Hematopoietic multipotent progenitor cell (in vitro differentiated cells): Measurements from ENCODE around the gene TRIO. TPM values are rescaled to one million over a fixed set of nuclear protein-coding genes. Genes with fewer than 3 reads are reported as not detected.

Source experiments
- DNase-seq, 3 donors: peaks; one replicate each; pipeline ENCODE4 v3.0.0-alpha.2; 2011 to 2015; ENCODE audit warnings: low read depth in 2 of 3, low spot score in 2 of 3
- total RNA-seq: library from RNA; depleted of rRNA; stranded (reverse); fragments of >200 nt; gene quantifications from one replicate; pipeline ENCODE4 v1.2.3, GENCODE V29; 2012

TRIO gene
- total RNA-seq, 1 donor, result 69.2 TPM

DNA sequence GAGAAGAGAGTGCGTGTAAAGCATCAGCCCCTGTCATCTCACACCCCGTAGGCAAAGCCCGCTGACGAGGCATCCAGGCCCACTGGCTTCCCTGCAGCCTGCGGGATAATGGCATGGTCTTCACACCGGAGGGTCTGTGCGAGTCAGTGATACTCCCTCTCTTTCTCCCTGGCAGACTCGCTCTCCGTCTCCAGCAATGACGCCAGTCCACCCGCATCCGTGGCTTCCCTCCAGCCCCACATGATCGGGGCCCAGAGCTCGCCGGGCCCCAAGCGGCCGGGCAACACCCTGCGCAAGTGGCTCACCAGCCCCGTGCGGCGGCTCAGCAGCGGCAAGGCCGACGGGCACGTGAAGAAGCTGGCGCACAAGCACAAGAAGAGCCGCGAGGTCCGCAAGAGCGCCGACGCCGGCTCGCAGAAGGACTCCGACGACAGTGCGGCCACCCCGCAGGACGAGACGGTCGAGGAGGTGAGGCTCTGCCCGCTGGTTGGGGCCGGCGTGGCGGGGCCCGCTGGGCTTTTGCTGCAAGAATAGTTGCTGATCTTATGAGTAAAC, 317.8 kb downstream of the TRIO start:
- DNase-seq, result no peak

GRCh38 chr5:14462681-14463080, 319.5 kb downstream of the TRIO start:
- DNase-seq, result no peak

DNA sequence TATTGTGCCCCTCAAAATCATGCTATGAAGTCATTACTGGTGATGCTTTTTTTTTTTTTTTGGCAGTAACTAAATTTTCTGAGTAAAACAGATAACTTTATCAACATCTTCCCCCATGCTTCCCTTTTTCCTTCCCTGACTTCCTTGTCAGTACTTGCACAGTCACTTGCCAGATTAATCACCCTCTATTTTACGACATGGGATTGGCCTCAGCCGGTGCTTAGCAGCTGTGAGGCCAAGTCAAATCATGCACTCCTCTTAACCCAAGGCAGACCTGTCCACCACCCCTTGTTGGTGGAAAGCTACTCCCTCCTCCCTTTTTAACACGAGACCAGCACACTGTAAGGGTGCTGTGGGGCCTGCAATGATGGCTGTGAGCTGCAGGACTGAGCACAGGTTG, 320.5 kb downstream of the TRIO start:
- DNase-seq, result peak in 2 of 3 donors; percentile 82 to 89

DNA sequence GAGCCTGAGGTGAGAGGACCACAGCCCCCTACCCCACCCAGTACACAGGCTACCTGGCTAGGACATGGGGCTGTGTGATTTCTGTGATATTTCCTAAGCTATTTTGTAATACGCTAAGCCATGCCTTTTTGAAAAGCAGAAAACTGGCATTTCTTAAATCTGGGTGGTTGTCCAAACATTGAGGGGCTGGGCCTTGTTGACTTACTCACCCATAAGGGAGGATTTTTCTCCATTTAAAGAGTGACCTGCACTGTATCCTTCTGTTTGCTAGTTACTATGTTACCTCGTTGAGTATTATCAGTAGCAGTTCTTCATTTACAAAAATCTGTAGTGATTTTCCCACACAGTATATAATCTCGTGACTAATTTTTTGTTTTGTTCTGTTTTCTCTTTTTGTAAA, 321.0 kb downstream of the TRIO start:
- DNase-seq, result no peak

DNA sequence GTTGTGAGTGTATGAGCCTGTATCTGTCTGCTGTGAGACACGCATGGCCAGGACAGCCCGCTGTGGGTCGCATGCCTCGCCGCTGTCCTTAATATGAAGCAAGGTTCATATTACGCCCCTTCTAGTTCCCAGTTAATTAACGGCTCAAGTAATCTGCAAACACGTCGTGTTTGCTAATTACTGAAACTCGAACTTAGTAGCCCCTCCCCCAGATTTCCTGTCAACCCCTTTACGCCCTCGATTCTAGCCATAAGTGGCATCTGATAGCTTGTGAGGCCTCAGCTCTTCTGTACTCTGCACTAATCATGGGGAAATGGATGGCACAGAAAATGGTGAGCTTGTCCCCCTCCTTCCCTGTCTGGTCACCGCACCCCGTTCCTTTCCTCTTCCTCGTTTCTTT, 321.5 kb downstream of the TRIO start:
- DNase-seq, result peak in 1 of 3 donors; percentile 30

- DNase-seq, result peak in 1 of 3 donors; percentile 10
These were observed 322.0 kb downstream of the TRIO start for GRCh38 chr5:14465116-14465515.

DNA sequence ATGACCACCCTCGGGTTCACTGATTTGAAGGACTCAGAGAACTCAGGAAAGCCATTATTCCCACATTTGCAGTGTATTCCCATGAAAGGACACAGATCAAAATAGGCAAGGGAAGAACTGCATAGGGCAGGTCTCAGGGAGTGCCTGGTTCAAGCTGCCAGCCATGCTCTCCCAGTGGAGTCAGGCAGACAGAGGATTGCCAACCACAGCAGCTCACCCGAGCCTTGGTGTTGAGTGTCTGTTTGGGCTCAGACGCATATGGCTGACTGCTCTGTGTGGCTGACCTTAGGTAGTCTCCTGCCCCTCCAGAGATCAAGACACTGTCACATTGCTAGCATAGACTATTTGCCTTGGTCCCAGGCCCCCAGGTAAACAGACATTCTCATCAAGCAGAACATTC, 322.6 kb downstream of the TRIO start:
- no peak for DNase-seq

GRCh38 chr5:14467251-14467650, 324.1 kb downstream of the TRIO start:
- no peak for DNase-seq

- DNase-seq, result no peak
These were observed 324.7 kb downstream of the TRIO start for GRCh38 chr5:14467886-14468285.

- DNase-seq, result no peak
These were observed 326.6 kb downstream of the TRIO start for GRCh38 chr5:14469551-14470377.

DNA sequence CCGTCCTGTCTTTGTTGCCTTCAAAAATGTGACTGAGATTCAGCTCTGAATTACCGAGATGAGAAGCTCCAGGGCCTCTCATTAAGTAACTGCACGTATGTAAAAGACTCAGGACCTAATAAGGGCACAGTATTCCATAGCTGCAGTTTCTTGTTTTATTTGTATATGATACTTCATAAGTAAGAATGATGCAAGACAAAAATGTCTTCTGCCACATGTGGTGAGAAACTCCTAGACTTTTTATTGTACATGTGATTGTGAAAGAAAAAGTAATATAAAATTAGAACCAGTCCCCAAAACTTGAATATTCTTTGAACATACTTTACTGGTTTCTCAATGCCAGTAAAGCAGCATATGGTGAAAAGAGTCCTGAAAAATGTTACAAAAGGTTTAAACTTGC, 328.4 kb downstream of the TRIO start:
- DNase-seq, result no peak

GRCh38 chr5:14472986-14473567, 329.9 kb downstream of the TRIO start:
- DNase-seq, result no peak

GRCh38 chr5:14475045-14475444, 331.9 kb downstream of the TRIO start:
- DNase-seq, result no peak

- DNase-seq, result no peak
These were observed 333.8 kb downstream of the TRIO start for GRCh38 chr5:14476786-14477435.

DNA sequence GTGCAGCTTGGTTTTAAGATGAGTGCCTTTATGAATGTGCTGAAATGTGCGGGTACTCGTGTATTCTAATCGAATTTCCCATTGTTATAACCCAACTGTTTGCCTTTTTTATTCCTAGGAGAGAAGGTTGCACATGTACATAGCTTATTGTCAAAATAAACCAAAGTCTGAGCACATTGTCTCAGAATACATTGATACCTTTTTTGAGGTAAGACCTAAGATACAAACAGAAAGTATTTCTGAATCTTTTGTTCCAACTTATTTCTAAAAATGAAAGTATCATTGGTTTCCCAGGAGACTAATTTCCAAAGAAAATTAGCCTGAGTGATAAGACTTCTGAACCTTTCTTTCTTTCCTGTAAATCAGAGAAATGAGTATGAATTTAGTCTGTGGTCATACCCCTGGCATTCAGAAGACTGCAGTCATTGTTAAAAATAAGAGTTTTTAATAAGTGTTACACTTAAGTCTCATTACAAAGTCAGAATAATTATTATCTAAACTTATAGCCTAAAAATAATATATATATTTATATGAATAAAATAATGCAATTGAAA, 336.1 kb downstream of the TRIO start:
- no peak for DNase-seq

- no peak for DNase-seq
These were observed 338.2 kb downstream of the TRIO start for GRCh38 chr5:14481349-14481748.

DNA sequence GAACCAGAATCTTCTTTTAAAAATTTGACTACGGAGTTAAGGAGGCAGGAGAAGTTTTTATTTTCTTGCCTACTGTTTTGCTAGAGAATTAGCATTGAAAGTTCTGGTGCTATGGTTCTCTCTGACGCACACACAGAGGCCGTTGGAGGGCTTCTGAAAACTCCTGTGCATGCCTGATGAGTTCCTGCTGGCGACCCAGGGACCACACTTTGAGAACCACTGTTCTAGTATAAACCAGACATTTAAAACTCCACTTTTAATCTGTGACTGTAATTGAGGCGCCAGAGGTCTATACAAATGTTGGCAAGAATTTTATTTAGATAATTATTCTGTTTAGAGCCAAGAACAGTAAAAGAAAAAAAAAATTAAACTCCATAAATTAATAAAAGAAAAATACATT, 338.9 kb downstream of the TRIO start:
- no peak for DNase-seq

DNA sequence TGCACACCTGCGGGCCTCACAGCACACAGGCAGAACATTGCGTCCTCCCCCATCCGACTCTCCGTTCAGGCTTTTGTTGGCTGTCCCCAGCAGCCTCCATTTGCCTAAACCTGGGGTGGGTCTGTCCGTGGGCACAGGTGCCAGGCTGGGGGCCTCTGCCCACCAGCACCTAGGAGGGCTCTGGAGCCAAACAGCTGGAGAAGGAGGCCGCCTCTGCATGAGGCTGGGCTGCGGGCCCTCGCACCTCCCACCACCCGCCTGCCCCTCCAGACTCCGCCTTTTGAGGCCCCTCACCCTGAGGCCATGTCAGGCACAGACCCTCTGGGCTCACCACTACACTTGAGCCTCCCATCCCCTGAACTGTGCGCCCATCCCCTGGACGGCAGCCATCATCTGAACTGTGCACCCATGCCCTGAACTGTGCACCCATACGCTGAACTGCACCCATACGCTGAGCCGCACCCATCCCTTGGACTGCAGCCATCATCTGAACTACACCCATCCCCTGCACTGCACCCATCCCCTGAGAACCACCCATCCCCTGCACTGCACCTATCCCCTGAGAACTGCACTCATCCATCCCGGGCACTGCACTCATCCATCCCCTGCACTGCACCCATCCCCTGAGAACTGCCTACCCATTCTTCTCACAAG, 340.5 kb downstream of the TRIO start:
- DNase-seq, result no peak

GRCh38 chr5:14486486-14486885, 343.3 kb downstream of the TRIO start:
- no peak for DNase-seq

DNA sequence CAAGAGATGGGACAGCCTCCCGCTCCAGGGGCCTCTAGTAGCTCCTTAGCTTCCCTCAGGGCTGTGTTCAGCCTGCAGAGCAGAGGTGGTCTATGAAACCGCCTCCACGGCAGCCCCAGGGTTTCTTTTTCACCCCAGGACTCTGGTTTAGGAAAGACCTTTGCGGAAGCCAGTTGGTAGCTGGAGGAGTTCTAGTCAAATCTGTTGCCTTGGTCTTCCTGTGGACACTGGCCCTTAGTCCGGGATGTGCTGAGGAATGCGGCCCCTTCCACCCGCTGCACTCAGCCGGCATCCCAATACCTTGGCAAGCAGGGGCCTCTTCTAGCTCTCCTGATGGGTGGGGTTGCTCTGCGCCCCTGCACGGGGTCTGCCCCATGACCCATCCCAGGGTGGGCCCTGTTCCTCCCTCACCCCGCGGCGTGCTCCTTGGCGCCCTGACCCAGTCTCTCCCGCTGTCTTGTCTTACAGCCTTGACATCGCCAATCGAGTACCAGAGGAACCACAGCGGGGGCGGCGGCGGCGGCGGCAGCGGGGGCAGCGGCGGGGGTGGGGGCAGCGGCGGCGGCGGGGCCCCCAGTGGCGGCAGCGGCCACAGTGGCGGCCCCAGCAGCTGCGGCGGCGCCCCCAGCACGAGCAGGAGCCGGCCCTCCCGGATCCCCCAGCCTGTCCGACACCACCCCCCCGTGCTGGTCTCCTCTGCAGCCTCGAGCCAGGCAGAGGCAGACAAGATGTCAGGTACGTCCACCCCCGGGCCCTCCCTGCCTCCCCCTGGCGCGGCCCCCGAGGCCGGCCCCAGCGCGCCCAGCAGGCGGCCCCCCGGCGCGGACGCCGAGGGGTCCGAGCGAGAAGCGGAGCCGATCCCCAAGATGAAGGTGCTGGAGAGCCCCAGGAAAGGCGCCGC, 344.1 kb downstream of the TRIO start:
- no peak for DNase-seq
